Left ventricle myocardium inferior (tissue), 1 donor: ENCODE data around the gene LRRC45. TPM values are rescaled to one million over a fixed set of nuclear protein-coding genes. Genes with fewer than 3 reads are reported as not detected.
A peak's percentile ranks its signal among the peaks of the same experiment; 100 is the strongest.

Experiments
- DNase-seq: peaks from one replicate; pipeline ENCODE4 v3.0.0-alpha.2; 2020
- H3K27ac ChIP-seq: fragments of 200-600 bp; replicated peaks from 2 replicates; pipeline ENCODE4 v1.8.0; 2021
- H3K27me3 ChIP-seq: fragments of 200-600 bp; 2 replicates; pipeline ENCODE4 v1.8.0; 2021; ENCODE audit warnings: low read depth
- H3K36me3 ChIP-seq: fragments of 200-600 bp; 2 replicates; pipeline ENCODE4 v1.8.0; 2021
- H3K4me1 ChIP-seq: fragments of 200-600 bp; 2 replicates; pipeline ENCODE4 v1.8.0; 2021
- H3K4me3 ChIP-seq: fragments of 200-600 bp; 2 replicates; pipeline ENCODE4 v1.8.0; 2021; ENCODE audit warnings: mild to moderate bottlenecking, moderate library complexity
- H3K9me3 ChIP-seq: fragments of 200-600 bp; replicated peaks from 2 replicates; pipeline ENCODE4 v1.8.0; 2021
- CTCF ChIP-seq: fragments of 200-600 bp; IDR thresholded peaks from 2 replicates; pipeline ENCODE4 v1.8.0; 2021; ENCODE audit warnings: antibody characterized with exemption, mild to moderate bottlenecking, borderline replicate concordance
- intact Hi-C: fragments of 100-400 bp; cut with micrococcal nuclease; formaldehyde crosslinking; loops from one replicate; pipeline ENCODE4 v1.11.0; 2022
- total RNA-seq: library from RNA; stranded (reverse); fragmentation: NEBNext Ultra II Directional; extraction: Animal tissue kit (Norgen Biotek cat#: 25700); gene quantifications from one replicate; pipeline ENCODE4 v1.2.1, GENCODE V29; 2021
- donor health status: DM: no; HTN: yes; CAD: no; lungs with severe emphysema.

LRRC45 gene
- total RNA-seq, 1 donor from 2014 or later = 4.3 TPM

- DNase-seq = no peak
- peaks cover 39% of the 10 kb centered on the region for H3K36me3 ChIP-seq
- H3K27ac ChIP-seq = no peak overlapping the region
- no peaks in the 10 kb centered on the region for H3K4me1 ChIP-seq
- intact Hi-C loops = no loop called here
- H3K4me3 ChIP-seq = no peak overlapping the region
- no peaks in the 10 kb centered on the region for H3K27me3 ChIP-seq
- H3K9me3 ChIP-seq = no peaks in the 10 kb centered on the region
- no peak for TF ChIP-seq CTCF
Measured at GRCh38 chr17:81984773-81985410, 38.2 kb upstream of the LRRC45 start.

GRCh38 chr17:81986606-81987005, 36.5 kb upstream of the LRRC45 start:
- peaks cover 11% of the 10 kb centered on the region for H3K4me1 ChIP-seq
- no peak for DNase-seq
- no peaks in the 10 kb centered on the region for H3K9me3 ChIP-seq
- H3K4me3 ChIP-seq = no peak overlapping the region
- intact Hi-C loops = no loop called here
- H3K36me3 ChIP-seq = peaks cover 30% of the 10 kb centered on the region
- TF ChIP-seq CTCF = no peak
- H3K27ac ChIP-seq = no peak overlapping the region
- H3K27me3 ChIP-seq = no peaks in the 10 kb centered on the region

- no peaks in the 10 kb centered on the region for H3K27me3 ChIP-seq
- intact Hi-C loops = no loop called here
- peaks cover 26% of the 10 kb centered on the region for H3K36me3 ChIP-seq
- H3K27ac ChIP-seq = no peak overlapping the region
- H3K9me3 ChIP-seq = no peaks in the 10 kb centered on the region
- DNase-seq = no peak
- peaks cover 18% of the 10 kb centered on the region for H3K4me1 ChIP-seq
- TF ChIP-seq CTCF = no peak
- no peak overlapping the region for H3K4me3 ChIP-seq
Measured at GRCh38 chr17:81987161-81987770, 35.8 kb upstream of the LRRC45 start.

GRCh38 chr17:81990836-81991683, 32.0 kb upstream of the LRRC45 start:
- intact Hi-C loops = no loop called here
- no peaks in the 10 kb centered on the region for H3K27me3 ChIP-seq
- no peaks in the 10 kb centered on the region for H3K9me3 ChIP-seq
- peak overlapping the region; percentile 57 for H3K4me3 ChIP-seq
- no peak for TF ChIP-seq CTCF
- DNase-seq = no peak
- H3K27ac ChIP-seq = peak overlapping the region; percentile 92
- peaks cover 7% of the 10 kb centered on the region for H3K36me3 ChIP-seq
- H3K4me1 ChIP-seq = peaks cover 25% of the 10 kb centered on the region

GRCh38 chr17:81991684-81992305, 31.3 kb upstream of the LRRC45 start:
- Histone ChIP-seq H3K27ac (peak overlapping the region; percentile 92), H3K36me3 (peaks cover 9% of the 10 kb centered on the region), H3K4me3 (peak overlapping the region; percentile 57), H3K4me1 (peaks cover 25% of the 10 kb centered on the region), H3K9me3 (no peaks in the 10 kb centered on the region), H3K27me3 (no peaks in the 10 kb centered on the region)
- peak; percentile 79 for DNase-seq
- TF ChIP-seq CTCF = no peak
- intact Hi-C loops = no loop called here
